ENCODE data around the gene IMMP2L.
"Not testable (repeated sequence)": the region's sequence is repeated elsewhere in the genome, so short reads cannot be mapped to it uniquely, and the experiment has no call there.

IMMP2L gene

GRCh38 chr7:111561904-111562732 lies at the start of gene IMMP2L:
TSS of gene IMMP2L (minus strand) at chr7:111562492.
- DNase-seq: peak; percentile 68 to 79

- not testable (repeated sequence) for DNase-seq
Measured at GRCh38 chr7:111609483-111610254, 47.4 kb upstream of the IMMP2L start.

- DNase-seq: no peak
Measured at GRCh38 chr7:111607621-111608020, 45.3 kb upstream of the IMMP2L start.

GRCh38 chr7:111605246-111605645 lies 43.0 kb upstream of the IMMP2L start:
- no peak for DNase-seq

- DNase-seq: no peak
Measured at GRCh38 chr7:111600091-111600490, 37.8 kb upstream of the IMMP2L start.

DNA sequence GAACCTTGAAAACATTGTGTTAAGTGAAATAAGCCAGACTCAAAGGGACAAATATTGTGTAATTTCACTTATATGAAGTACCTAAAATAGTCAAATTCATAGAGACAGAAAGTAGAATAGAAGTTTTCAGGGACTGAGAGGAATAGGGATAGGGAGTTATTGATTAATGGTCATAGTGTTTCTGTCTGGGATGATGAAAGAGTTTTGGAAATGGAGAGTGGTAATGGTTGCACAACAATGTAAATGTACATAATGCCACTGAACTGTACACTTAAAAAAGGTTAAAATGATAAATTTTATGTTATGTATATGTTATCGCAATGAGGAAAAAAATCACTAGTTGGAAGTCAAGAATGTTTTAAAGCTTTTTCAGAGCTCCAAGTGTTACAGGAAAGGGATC lies 33.5 kb upstream of the IMMP2L start:
- DNase-seq: no peak

- no peak for DNase-seq
Measured at GRCh38 chr7:111594602-111595001, 32.3 kb upstream of the IMMP2L start.

GRCh38 chr7:111593343-111593742 lies 31.1 kb upstream of the IMMP2L start:
- DNase-seq: no peak

DNA sequence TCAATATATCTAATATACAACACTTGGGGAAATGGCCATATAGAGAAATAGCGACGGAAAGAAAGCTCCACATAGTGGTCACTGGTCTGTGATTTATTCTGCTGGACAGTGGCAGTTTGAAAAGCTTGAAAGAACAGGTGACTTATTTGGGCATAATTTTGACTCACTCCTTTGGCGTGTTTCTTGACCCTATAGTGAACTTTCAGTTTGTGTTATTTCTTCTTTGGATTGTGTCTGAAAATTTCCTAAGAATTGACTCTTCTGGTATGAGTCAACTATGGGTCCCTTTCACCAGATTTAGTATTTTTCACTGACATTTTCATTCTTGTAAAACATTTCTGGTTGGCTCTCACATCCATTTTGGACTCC lies 25.8 kb upstream of the IMMP2L start:
- DNase-seq: no peak

DNA sequence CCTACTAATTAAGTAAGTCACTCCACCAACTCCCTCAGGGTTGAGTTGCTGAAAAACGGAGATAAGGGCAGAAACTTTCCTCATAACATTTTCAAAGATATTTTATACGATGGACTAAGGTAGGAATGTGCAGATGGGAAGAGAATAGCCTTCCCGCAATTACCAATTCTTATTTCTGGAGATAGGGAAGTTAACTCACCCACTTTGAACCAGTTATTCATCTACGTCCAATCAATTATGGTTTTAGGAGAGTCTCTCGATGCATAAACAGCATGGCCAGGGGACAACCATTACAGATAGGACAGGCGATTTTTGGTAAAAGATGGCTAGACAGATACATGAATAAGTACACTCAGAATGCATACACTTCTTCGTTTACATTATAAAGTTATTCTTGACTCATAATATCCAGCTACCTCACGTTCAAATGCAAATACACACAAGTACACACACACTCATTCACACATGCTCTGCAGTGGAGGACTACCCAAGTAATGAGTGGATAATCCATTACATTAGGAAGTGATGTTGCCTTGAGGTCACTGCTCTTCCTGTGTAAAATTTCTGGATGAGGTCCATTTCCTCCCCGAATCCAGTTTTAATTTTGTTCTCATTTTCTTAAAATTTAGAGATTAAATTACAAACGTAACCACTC lies 25.2 kb upstream of the IMMP2L start:
- DNase-seq: no peak

DNA sequence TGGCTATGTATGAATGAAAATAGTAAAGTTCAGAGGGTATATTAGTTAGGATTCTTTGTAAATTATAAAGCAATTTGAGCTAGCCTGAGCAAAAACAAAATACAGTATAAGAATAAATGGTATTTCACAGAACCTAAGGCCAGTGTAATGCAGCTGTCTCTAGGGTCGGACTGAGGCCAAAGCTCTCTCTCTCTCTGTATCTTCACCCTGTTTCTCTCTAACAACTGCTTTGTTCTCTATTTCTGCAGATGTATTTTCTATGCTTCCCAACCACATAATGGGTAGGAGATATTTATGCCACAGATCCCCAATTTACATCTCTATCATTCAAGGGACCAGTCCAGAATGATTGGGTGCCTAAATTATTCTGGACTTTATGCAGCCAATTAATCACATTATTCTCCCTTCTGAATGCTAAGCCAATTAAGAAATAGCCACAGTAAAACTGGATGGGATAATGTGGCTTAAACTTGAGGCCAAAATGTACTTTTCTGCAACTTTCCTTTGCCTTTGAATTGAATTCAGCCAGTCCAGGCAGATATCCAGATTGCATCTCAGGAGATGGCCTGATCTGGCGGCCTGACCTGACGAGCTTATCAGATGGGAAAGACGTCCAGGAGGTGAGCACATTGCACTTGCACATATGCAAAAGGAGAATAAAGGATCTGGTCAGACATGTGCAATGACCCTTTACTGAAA lies 24.6 kb upstream of the IMMP2L start:
- no peak for DNase-seq

DNA sequence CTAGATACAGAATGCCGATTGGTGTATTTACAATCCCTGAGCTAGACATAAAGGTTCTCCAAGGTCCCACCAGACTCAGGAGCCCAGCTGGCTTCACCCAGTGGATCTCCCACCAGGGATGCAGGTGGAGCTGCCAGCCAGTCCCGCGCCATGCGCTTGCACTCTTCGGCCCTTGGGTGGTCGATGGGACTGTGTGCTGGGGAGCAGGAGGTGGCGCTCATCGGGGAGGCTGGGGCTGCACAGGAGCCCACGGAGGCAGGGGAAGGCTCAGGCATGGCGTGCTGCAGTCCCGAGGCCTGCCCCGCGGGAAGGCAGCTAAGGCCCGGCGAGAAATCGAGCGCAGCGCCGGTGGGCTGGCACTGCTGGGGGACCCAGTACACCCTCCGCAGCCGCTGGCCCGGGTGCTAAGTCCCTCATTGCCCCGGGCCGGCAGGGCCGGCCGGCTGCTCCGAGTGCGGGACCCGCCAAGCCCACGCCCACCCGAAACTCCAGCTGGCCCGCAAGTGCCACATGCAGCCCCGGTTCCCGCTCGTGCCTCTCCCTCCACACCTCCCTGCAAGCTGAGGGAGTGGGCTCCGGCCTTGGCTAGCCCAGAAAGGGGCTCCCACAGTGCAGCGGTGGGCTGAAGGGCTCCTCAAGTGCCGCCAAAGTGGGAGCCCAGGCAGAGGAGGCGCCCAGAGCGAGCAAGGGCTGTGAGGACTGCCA lies 19.6 kb upstream of the IMMP2L start:
- DNase-seq: not testable (repeated sequence)

DNA sequence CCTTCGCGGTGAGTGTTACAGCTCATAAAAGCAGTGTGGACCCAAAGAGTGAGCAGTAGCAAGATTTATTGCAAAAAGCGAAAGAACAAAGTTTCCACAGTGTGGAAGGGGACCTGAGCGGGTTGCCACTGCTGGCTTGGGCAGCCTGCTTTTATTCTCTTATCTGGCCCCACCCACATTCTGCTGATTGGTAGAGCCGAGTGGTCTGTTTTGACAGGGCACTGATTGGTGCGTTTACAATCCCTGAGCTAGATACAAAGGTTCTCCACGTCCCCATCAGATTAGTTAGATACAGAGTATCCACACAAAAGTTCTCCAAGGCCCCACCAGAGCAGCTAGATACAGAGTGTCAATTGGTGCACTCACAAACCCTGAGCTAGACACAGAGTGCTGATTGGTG lies 18.9 kb upstream of the IMMP2L start:
- DNase-seq: not testable (repeated sequence)

- no peak for DNase-seq
Measured at GRCh38 chr7:111578754-111579153, 16.5 kb upstream of the IMMP2L start.

DNA sequence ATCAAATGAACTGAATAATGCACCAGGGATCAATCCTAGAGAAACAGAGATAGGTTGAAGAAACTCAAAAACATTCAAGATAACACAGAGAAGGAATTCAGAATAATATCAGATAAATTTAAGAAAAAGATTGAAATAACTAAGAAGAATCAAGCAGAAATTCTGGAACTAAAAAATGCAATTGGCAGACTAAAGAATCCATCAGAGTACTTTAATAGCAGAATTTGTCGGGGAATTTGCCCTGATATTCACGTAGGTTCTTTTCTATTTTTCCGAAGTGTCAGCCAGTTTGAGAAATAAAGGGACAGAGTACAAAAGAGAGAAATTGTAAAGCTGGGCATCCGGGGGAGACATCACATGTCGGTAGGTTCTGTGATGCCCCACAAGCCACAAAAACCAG lies 9.4 kb upstream of the IMMP2L start:
- no peak for DNase-seq

GRCh38 chr7:111568870-111569462 lies 6.7 kb upstream of the IMMP2L start:
- no peak for DNase-seq

DNA sequence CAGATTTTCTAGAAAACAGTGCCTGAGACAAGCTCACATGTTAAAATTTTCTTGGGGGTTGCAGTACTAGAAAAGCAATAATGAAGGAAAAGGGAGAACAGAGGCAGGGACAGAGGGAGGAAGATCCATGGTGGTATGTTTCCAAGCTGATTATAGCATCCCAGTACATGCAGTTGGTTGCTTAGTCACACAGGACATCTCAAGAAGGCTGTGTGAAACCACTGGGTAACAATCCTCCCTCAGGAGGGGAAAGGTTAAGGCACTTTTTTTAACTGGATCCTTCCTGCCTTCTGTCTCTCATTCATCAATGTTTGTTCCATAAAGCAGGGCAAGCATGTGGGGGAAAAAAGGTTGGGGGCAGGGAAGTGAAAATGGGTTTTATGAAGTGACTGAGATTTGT lies 6.1 kb upstream of the IMMP2L start:
- no peak for DNase-seq

GRCh38 chr7:111564078-111564477 lies 1.8 kb upstream of the IMMP2L start:
- no peak for DNase-seq

DNA sequence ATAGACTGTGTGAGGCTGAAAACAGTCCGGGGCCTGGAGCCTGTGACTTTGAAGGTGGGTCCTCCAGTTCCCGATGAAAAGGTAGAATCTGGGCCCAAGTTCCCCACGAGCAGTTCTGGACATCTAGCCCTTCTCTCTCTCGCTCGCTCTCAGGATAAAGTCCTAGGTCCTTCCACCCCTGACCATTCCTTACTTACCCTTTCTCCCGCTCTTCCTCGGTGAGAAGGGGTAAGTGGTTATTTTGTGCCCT lies 713 bp downstream of the IMMP2L start:
- no peak for DNase-seq

DNA sequence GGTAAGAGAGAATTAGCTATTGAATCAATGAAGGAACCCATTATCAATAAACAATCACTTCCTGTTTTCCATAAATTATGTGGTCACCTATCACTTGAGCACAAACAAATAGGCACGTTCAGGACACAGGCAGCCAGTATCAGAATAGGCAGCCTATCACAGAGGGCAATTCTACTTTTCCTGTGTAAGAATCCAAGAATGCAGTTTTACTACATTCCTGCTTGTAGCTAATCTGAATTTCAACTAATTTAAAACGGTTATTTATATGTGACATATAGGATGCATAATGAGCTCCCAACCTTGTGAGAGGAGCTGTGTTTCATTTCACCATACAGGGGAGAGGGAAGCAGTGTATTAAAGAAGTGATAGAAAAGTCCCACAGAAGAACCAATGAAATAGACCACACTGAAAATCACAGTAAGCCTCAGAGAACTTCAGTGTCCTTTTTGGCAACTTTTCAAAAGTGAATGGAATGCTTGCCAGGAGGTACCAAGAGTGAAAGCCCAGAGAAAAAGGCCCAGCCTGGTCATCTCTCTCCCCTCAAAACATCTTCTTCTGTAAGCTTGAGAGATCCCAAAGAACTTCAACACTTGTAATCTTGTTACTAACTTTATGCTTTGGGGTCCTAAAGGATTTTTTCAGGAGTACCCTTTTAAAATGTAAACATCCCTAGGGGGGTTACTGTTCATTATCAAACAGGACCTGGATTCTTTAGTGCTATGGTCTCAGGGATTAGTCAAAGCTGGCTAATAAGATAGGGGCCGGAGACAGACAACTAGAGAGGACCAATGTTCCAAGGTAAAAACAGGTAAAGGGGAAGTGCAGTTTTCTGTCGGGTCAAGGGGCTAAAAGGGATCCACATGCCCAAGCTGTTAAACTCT lies 1.3 kb downstream of the IMMP2L start:
- DNase-seq: no peak

DNA sequence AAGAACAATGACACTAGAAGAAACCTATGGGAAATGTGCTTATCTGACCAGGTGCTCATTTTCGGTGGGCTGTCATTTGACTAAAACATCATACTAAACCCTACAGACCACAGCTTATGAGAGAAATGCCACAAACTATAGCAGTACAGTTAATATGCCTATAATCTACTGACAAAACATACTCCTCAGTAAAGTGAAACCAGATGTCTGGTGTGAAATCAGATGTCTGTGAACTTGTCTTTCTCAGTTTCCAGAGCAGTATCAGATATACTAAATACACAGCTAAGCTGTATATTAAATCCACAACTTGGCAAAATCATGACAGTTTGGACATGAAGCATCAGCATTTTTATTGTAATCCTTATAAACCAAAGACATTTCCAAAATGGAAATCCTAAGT lies 3.3 kb downstream of the IMMP2L start:
- no peak for DNase-seq
